MM.1S (cell line): ENCODE results near the gene DUOX1.

Experiments
- DNase-seq: peaks from one replicate; pipeline ENCODE4 v3.0.0-alpha.2; 2015
- H2AFZ ChIP-seq: fragments of 300-600 bp; sonication (generic); 2 replicates; pipeline ENCODE4 v1.6.0; 2016; ENCODE audit warnings: antibody characterized with exemption, low read length
- H3F3A ChIP-seq: fragments of 300-600 bp; sonication (generic); 2 replicates; pipeline ENCODE4 v1.6.1; 2016; ENCODE audit warnings: mild to moderate bottlenecking, antibody characterized with exemption, low read length, moderate library complexity, mixed read lengths; ENCODE audit not compliant: insufficient read depth
- H3K27ac ChIP-seq: fragments of 300-600 bp; sonication (generic); 2 replicates; pipeline ENCODE4 v1.5.1; 2016; ENCODE audit warnings: mild to moderate bottlenecking, low read length
- H3K27me3 ChIP-seq: fragments of 300-600 bp; sonication (generic); replicated peaks from 2 replicates; pipeline ENCODE4 v1.6.0; 2016; ENCODE audit warnings: low read length; ENCODE audit not compliant: insufficient read depth
- H3K36me3 ChIP-seq: fragments of 300-600 bp; sonication (generic); replicated peaks from 2 replicates; pipeline ENCODE4 v1.6.1; 2016; ENCODE audit warnings: mild to moderate bottlenecking, low read length, mixed read lengths; ENCODE audit not compliant: insufficient read depth
- H3K4me1 ChIP-seq: fragments of 300-600 bp; sonication (generic); 2 replicates; pipeline ENCODE4 v1.6.1; 2016; ENCODE audit warnings: low read length, mixed read lengths
- H3K4me2 ChIP-seq: fragments of 300-600 bp; sonication (generic); 2 replicates; pipeline ENCODE4 v1.6.0; 2016; ENCODE audit warnings: low read depth, low read length
- H3K4me3 ChIP-seq: fragments of 300-600 bp; sonication (generic); 2 replicates; pipeline ENCODE4 v1.5.1; 2016; ENCODE audit warnings: low read length, mixed read lengths
- H3K79me2 ChIP-seq: fragments of 300-600 bp; sonication (generic); 2 replicates; pipeline ENCODE4 v1.6.1; 2016; ENCODE audit warnings: mixed run types, low read length, mixed read lengths
- H3K9ac ChIP-seq: fragments of 300-600 bp; sonication (generic); 2 replicates; pipeline ENCODE4 v1.6.1; 2016; ENCODE audit warnings: low read length, mixed read lengths
- H3K9me2 ChIP-seq: fragments of 300-600 bp; sonication (generic); replicated peaks from 2 replicates; pipeline ENCODE4 v1.6.1; 2016; ENCODE audit warnings: mild to moderate bottlenecking, low read length, mixed read lengths; ENCODE audit not compliant: insufficient read depth
- H3K9me3 ChIP-seq: fragments of 300-600 bp; sonication (generic); replicated peaks from 2 replicates; pipeline ENCODE4 v1.6.1; 2016; ENCODE audit warnings: mild to moderate bottlenecking, low read length, mixed read lengths; ENCODE audit not compliant: insufficient read depth
- H4K20me1 ChIP-seq: fragments of 300-600 bp; sonication (generic); 2 replicates; pipeline ENCODE4 v1.6.1; 2016; ENCODE audit warnings: mild to moderate bottlenecking, low read length, moderate library complexity, mixed read lengths; ENCODE audit not compliant: insufficient read depth
- EZH2 ChIP-seq: fragments of 300-600 bp; sonication (generic); optimal IDR thresholded peaks from 2 replicates; pipeline ENCODE3; 2017; ENCODE audit warnings: low read depth, mild to moderate bottlenecking, antibody characterized with exemption, low read length, mixed read lengths
- EZH2phosphoT487 ChIP-seq: fragments of 300-600 bp; sonication (generic); IDR thresholded peaks from 2 replicates; pipeline ENCODE4 v1.6.1; 2018; ENCODE audit warnings: antibody characterized with exemption, low read length
- TF ChIP-seq, protein P1 (sequence below): fragments of 300-600 bp; sonication (generic); IDR thresholded peaks from 2 replicates; pipeline ENCODE4 v1.5.1; 2016; ENCODE audit warnings: antibody characterized with exemption, low read length, mixed read lengths

The DUOX1 gene

DNA sequence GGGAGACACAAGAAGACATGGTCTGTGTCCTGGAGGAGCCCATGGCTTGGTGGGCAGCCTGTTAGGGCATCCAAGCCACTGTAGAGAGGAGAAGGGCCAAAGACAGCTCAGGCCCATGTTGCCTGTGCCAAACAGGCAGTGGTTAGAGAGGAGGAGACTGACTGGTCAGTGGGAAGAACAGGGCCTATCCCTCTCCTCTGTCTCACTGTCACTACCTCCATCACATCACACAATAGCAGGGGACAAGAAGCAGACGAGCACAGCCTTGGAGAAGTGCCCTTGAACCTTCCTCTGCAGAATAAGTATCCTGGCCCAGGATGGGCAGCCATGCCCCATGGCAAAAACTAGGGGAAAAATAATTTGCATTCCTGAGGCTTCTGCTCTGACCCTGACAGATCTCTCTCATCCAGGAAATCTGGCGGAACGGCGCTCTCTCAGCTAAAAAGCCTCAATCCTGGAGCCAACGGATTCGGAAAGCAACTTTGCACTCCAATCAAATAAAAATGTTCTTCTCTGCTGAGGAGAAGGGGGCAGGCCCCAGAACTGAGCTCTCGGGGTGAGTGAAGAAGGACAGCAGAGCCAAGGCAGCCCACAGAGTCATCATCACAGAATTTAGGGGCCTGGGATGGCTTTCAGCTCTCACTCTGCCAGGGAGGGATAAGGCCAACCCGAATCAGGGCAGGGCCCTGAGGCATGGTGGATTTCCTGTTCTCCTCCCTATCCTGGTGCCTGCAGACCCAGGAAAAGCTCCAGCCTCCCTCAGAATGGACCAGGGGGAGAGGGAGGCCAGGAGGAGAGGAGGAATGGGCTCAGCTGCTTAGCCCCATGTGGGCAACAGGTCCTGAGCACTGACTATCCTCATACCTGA, 56.3 kb downstream of the DUOX1 start:
- no peak overlapping the region for H3K9ac ChIP-seq

DNA sequence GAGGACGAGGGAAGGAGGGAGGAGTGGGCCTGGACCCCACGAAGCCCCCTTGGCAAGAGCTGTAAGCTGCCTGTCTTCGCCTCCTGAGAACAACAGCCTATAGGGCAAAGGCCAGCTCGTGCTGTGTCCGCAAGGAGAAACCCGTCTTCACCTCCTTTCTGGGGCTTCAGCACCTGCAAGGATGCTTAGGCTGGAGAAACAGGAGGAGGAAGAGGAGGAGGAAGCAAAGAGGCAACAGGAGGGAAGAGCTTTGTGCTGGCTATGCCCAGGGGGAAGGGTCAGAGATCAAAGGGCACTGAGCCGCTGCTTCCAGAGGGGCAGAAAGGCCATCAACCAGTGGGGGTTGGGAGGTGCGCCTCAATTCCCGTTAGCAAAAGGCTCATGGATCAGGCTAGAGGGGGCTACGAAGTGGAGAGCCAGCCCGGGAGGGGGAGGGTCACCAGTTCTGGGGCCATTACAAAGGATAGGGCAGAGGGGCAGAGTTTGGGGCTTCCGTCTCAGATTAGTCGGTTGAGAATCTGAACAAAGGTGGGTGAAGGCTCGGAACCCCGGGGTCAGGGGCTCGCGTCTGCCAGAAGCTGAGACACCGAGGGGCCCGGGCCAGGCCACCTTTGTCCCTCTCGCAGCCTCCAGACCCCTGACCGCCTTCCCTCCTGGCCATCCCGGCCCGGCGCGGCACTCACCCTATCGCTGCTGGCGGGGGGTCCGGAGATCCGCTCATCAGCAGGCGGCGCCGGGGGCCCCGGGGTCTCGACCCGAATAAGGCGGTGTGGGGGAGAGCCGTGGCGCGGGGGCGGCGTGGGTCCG, 57.2 kb downstream of the DUOX1 start:
- H3K4me2 ChIP-seq, result no peak overlapping the region

More for the DNA sequence above, 56.3 kb downstream of the DUOX1 start:
- H2AFZ ChIP-seq, result no peak overlapping the region
- no peaks in the 10 kb centered on the region for H3K9me3 ChIP-seq
- TF ChIP-seq, protein P1, sequence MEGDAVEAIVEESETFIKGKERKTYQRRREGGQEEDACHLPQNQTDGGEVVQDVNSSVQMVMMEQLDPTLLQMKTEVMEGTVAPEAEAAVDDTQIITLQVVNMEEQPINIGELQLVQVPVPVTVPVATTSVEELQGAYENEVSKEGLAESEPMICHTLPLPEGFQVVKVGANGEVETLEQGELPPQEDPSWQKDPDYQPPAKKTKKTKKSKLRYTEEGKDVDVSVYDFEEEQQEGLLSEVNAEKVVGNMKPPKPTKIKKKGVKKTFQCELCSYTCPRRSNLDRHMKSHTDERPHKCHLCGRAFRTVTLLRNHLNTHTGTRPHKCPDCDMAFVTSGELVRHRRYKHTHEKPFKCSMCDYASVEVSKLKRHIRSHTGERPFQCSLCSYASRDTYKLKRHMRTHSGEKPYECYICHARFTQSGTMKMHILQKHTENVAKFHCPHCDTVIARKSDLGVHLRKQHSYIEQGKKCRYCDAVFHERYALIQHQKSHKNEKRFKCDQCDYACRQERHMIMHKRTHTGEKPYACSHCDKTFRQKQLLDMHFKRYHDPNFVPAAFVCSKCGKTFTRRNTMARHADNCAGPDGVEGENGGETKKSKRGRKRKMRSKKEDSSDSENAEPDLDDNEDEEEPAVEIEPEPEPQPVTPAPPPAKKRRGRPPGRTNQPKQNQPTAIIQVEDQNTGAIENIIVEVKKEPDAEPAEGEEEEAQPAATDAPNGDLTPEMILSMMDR, result no peak
- TF ChIP-seq EZH2phosphoT487 (no peak), EZH2 (no peak)
- DNase-seq, result no peak
- H3K36me3 ChIP-seq, result no peaks in the 10 kb centered on the region
- no peaks in the 10 kb centered on the region for H3K9me2 ChIP-seq
- 0 out of 2 replicates have a peak, but pooled peaks cover 4% of the 10 kb centered on the region for H3K27me3 ChIP-seq
- no peak overlapping the region for H3K4me2 ChIP-seq
- no peaks in the 10 kb centered on the region for H3K4me1 ChIP-seq
- no peaks in the 10 kb centered on the region for H4K20me1 ChIP-seq
- no peaks in the 10 kb centered on the region for H3F3A ChIP-seq
- no peak overlapping the region for H3K27ac ChIP-seq
- no peak overlapping the region for H3K4me3 ChIP-seq
- no peaks in the 10 kb centered on the region for H3K79me2 ChIP-seq

DNA sequence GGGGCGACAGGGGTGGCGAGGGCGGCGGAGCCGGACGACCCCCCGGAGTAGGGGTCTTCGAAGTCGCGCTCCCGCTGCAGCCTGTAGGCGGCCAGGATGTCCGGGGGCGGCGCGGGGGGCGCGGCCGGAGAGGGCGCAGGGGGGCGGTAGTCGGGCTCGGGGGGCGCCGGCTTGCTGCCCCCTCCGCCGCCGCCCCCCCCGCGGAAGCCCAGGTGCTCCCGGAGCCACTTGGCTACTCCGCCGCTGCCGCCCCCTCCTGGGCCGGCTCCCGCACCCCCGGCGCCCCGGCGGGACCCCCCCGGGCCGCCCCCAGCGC, 57.7 kb downstream of the DUOX1 start:
- Histone ChIP-seq H2AFZ (no peak overlapping the region), H3K4me3 (no peak overlapping the region), H3K36me3 (no peaks in the 10 kb centered on the region), H3K9me3 (no peaks in the 10 kb centered on the region), H3K4me1 (no peaks in the 10 kb centered on the region), H3K9ac (no peak overlapping the region), H4K20me1 (no peaks in the 10 kb centered on the region), H3F3A (no peaks in the 10 kb centered on the region), H3K27ac (no peak overlapping the region), H3K27me3 (0 out of 2 replicates have a peak, but pooled peaks cover 4% of the 10 kb centered on the region), H3K9me2 (no peaks in the 10 kb centered on the region), H3K4me2 (no peak overlapping the region), H3K79me2 (no peaks in the 10 kb centered on the region)
- DNase-seq, result no peak
- no peak for TF ChIP-seq EZH2

More for the DNA sequence above, 57.2 kb downstream of the DUOX1 start:
- H3K27ac ChIP-seq, result no peak overlapping the region
- H3K27me3 ChIP-seq, result 0 out of 2 replicates have a peak, but pooled peaks cover 4% of the 10 kb centered on the region
- no peak overlapping the region for H3K9ac ChIP-seq
- H3K4me3 ChIP-seq, result no peak overlapping the region
- H3K4me1 ChIP-seq, result no peaks in the 10 kb centered on the region
- no peaks in the 10 kb centered on the region for H3K36me3 ChIP-seq
- TF ChIP-seq EZH2 (no peak), EZH2phosphoT487 (no peak)
- TF ChIP-seq, protein P1, result no peak
- no peak for DNase-seq
- H2AFZ ChIP-seq, result no peak overlapping the region
- H3K79me2 ChIP-seq, result no peaks in the 10 kb centered on the region
- no peaks in the 10 kb centered on the region for H3K9me3 ChIP-seq
- no peaks in the 10 kb centered on the region for H3F3A ChIP-seq
- no peaks in the 10 kb centered on the region for H4K20me1 ChIP-seq
- no peaks in the 10 kb centered on the region for H3K9me2 ChIP-seq
